ENCODE data around the gene CAPS.
"Not testable (repeated sequence)": the region's sequence is repeated elsewhere in the genome, so short reads cannot be mapped to it uniquely, and the experiment has no call there.

CAPS gene

GRCh38 chr19:5913739-5914357, at the start of gene CAPS:
TSS of gene CAPS (plus strand) at chr19:5914254. CDS start at chr19:5914407, 153 bp downstream.
- no peak for DNase-seq

- no peak for DNase-seq
These were observed 49.1 kb upstream of the CAPS start for GRCh38 chr19:5864725-5865486.

GRCh38 chr19:5865772-5866171, 48.3 kb upstream of the CAPS start:
- DNase-seq, result no peak

GRCh38 chr19:5867201-5868136, 46.6 kb upstream of the CAPS start:
- DNase-seq, result no peak

- no peak for DNase-seq
These were observed 43.1 kb upstream of the CAPS start for GRCh38 chr19:5870986-5871394.

GRCh38 chr19:5873617-5874199, 40.3 kb upstream of the CAPS start:
- no peak for DNase-seq

- DNase-seq, result not testable (repeated sequence)
These were observed 39.6 kb upstream of the CAPS start for GRCh38 chr19:5874496-5874895.

GRCh38 chr19:5877427-5877826, 36.6 kb upstream of the CAPS start:
- no peak for DNase-seq

- no peak for DNase-seq
These were observed 36.2 kb upstream of the CAPS start for GRCh38 chr19:5877882-5878281.

GRCh38 chr19:5880196-5880595, 33.9 kb upstream of the CAPS start:
- no peak for DNase-seq

GRCh38 chr19:5880604-5881078, 33.4 kb upstream of the CAPS start:
- no peak for DNase-seq

GRCh38 chr19:5881543-5882299, 32.3 kb upstream of the CAPS start:
- DNase-seq, result no peak

GRCh38 chr19:5882421-5882968, 31.6 kb upstream of the CAPS start:
- no peak for DNase-seq

- DNase-seq, result not testable (repeated sequence)
These were observed 30.7 kb upstream of the CAPS start for GRCh38 chr19:5883157-5883873.

- not testable (repeated sequence) for DNase-seq
These were observed 29.8 kb upstream of the CAPS start for GRCh38 chr19:5884065-5884811.

GRCh38 chr19:5889288-5889971, 24.6 kb upstream of the CAPS start:
- no peak for DNase-seq

GRCh38 chr19:5890099-5890498, 24.0 kb upstream of the CAPS start:
- no peak for DNase-seq

GRCh38 chr19:5891572-5891937, 22.5 kb upstream of the CAPS start:
- DNase-seq, result no peak

- peak; percentile 26 to 29 for DNase-seq
These were observed 21.9 kb upstream of the CAPS start for GRCh38 chr19:5891938-5892771.

Measured in activated CD4-positive, alpha-beta T cell treated with anti-CD3 and anti-CD28 coated beads, Interleukin-2, amount 50 U/mL, for 48 hours (primary cell).